GM18868 (cell line): ENCODE measurements around the gene GID8.

Experiments used
- ATAC-seq: cut with Tn5 transposase; IDR thresholded peaks from one replicate; pipeline ENCODE4 v1.9.1; 2021; ENCODE audit warnings: mild to moderate bottlenecking, moderate library complexity; ENCODE audit not compliant: unreplicated experiment

The GID8 gene

GRCh38 chr20:62938105-62938888, at the start of gene GID8:
Gene GID8 (plus strand): TSS chr20:62938147. CDS start chr20:62941503, 3,356 bp downstream.
- ATAC-seq = peak; percentile 47

GRCh38 chr20:62888406-62888805, 49.5 kb upstream of the GID8 start:
- ATAC-seq = no peak

- no peak for ATAC-seq
These were observed 49.0 kb upstream of the GID8 start for GRCh38 chr20:62888910-62889309.

- ATAC-seq = no peak
These were observed 48.5 kb upstream of the GID8 start for GRCh38 chr20:62889411-62889810.

GRCh38 chr20:62889871-62890270, 48.1 kb upstream of the GID8 start:
- ATAC-seq = no peak

- ATAC-seq = no peak
These were observed 47.5 kb upstream of the GID8 start for GRCh38 chr20:62890444-62890843.

- no peak for ATAC-seq
These were observed 46.8 kb upstream of the GID8 start for GRCh38 chr20:62891111-62891510.

- ATAC-seq = no peak
These were observed 45.3 kb upstream of the GID8 start for GRCh38 chr20:62892348-62893304.

GRCh38 chr20:62893700-62894099, 44.2 kb upstream of the GID8 start:
- ATAC-seq = no peak

GRCh38 chr20:62894261-62894660, 43.7 kb upstream of the GID8 start:
- no peak for ATAC-seq

GRCh38 chr20:62895539-62895938, 42.4 kb upstream of the GID8 start:
- ATAC-seq = no peak

GRCh38 chr20:62896526-62896925, 41.4 kb upstream of the GID8 start:
- ATAC-seq = no peak

GRCh38 chr20:62897666-62898065, 40.3 kb upstream of the GID8 start:
- no peak for ATAC-seq

GRCh38 chr20:62898093-62898964, 39.6 kb upstream of the GID8 start:
- no peak for ATAC-seq

- ATAC-seq = peak; percentile 52
These were observed 38.8 kb upstream of the GID8 start for GRCh38 chr20:62898970-62899632.

- ATAC-seq = no peak
These were observed 38.3 kb upstream of the GID8 start for GRCh38 chr20:62899633-62900051.

GRCh38 chr20:62900052-62900691, 37.8 kb upstream of the GID8 start:
- peak; percentile 81 for ATAC-seq

GRCh38 chr20:62900692-62901584, 37.0 kb upstream of the GID8 start:
- peak; percentile 21 for ATAC-seq

- ATAC-seq = no peak
These were observed 36.1 kb upstream of the GID8 start for GRCh38 chr20:62901891-62902290.
